ENCODE measurements around the gene NTN1.

NTN1 gene

GRCh38 chr17:9020096-9020823 lies 1.1 kb upstream of the NTN1 start:
- peak overlapping the region; percentile 58 for H3K4me3 ChIP-seq (ENCODE audit: low read depth, low read length)

GRCh38 chr17:9020824-9021157 lies 519 bp upstream of the NTN1 start:
- H3K4me3 ChIP-seq (ENCODE audit: low read depth, low read length) = peak overlapping the region; percentile 58
- TF ChIP-seq, protein P1, sequence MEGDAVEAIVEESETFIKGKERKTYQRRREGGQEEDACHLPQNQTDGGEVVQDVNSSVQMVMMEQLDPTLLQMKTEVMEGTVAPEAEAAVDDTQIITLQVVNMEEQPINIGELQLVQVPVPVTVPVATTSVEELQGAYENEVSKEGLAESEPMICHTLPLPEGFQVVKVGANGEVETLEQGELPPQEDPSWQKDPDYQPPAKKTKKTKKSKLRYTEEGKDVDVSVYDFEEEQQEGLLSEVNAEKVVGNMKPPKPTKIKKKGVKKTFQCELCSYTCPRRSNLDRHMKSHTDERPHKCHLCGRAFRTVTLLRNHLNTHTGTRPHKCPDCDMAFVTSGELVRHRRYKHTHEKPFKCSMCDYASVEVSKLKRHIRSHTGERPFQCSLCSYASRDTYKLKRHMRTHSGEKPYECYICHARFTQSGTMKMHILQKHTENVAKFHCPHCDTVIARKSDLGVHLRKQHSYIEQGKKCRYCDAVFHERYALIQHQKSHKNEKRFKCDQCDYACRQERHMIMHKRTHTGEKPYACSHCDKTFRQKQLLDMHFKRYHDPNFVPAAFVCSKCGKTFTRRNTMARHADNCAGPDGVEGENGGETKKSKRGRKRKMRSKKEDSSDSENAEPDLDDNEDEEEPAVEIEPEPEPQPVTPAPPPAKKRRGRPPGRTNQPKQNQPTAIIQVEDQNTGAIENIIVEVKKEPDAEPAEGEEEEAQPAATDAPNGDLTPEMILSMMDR (IDR thresholded peaks at IDR 0.05; ENCODE audit: borderline replicate concordance, insufficient read depth, low read depth, low read length) = no peak

More at GRCh38 chr17:9020096-9020823, 1.1 kb upstream of the NTN1 start:
- TF ChIP-seq, protein P1 (IDR thresholded peaks at IDR 0.05; ENCODE audit: borderline replicate concordance, insufficient read depth, low read depth, low read length) = no peak

- peak overlapping the region; percentile 58 for H3K4me3 ChIP-seq (ENCODE audit: low read depth, low read length)
These were observed 772 bp downstream of the NTN1 start for GRCh38 chr17:9021992-9022572.

DNA sequence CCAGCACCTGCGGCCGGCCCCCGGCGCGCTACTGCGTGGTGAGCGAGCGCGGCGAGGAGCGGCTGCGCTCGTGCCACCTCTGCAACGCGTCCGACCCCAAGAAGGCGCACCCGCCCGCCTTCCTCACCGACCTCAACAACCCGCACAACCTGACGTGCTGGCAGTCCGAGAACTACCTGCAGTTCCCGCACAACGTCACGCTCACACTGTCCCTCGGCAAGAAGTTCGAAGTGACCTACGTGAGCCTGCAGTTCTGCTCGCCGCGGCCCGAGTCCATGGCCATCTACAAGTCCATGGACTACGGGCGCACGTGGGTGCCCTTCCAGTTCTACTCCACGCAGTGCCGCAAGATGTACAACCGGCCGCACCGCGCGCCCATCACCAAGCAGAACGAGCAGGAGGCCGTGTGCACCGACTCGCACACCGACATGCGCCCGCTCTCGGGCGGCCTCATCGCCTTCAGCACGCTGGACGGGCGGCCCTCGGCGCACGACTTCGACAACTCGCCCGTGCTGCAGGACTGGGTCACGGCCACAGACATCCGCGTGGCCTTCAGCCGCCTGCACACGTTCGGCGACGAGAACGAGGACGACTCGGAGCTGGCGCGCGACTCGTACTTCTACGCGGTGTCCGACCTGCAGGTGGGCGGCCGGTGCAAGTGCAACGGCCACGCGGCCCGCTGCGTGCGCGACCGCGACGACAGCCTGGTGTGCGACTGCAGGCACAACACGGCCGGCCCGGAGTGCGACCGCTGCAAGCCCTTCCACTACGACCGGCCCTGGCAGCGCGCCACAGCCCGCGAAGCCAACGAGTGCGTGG lies 1.5 kb downstream of the NTN1 start:
- TF ChIP-seq, protein P1 (IDR thresholded peaks at IDR 0.05; ENCODE audit: borderline replicate concordance, insufficient read depth, low read depth, low read length) = no peak
- no peak overlapping the region for H3K4me3 ChIP-seq (ENCODE audit: low read depth, low read length)

More at GRCh38 chr17:9021992-9022572, 772 bp downstream of the NTN1 start:
- TF ChIP-seq, protein P1 (IDR thresholded peaks at IDR 0.05; ENCODE audit: borderline replicate concordance, insufficient read depth, low read depth, low read length) = no peak

GRCh38 chr17:9023392-9024218 lies 2.3 kb downstream of the NTN1 start:
- no peak overlapping the region for H3K4me3 ChIP-seq (ENCODE audit: low read depth, low read length)
- TF ChIP-seq, protein P1 (IDR thresholded peaks at IDR 0.05; ENCODE audit: borderline replicate concordance, insufficient read depth, low read depth, low read length) = no peak

- TF ChIP-seq, protein P1 (IDR thresholded peaks at IDR 0.05; ENCODE audit: borderline replicate concordance, insufficient read depth, low read depth, low read length) = no peak
- no peak overlapping the region for H3K4me3 ChIP-seq (ENCODE audit: low read depth, low read length)
These were observed 3.2 kb downstream of the NTN1 start for GRCh38 chr17:9024497-9024896.

Measured in GM12875 (cell line).